Ectodermal cell (in vitro differentiated cells): ENCODE results near the gene HSPA9.

Experiments
- H3K27ac ChIP-seq: 2 replicates; pipeline ENCODE4 v1.7.0; 2013; ENCODE audit warnings: mild to moderate bottlenecking, low read depth, low read length; ENCODE audit not compliant: insufficient read depth, poor library complexity, severe bottlenecking
- H3K27me3 ChIP-seq: 2 replicates; pipeline ENCODE4 v1.7.0; 2013; ENCODE audit warnings: mild to moderate bottlenecking, low read length; ENCODE audit not compliant: insufficient read depth, control insufficient read depth, poor library complexity, severe bottlenecking
- H3K36me3 ChIP-seq: one replicate; pipeline ENCODE4 v1.7.0; 2013; ENCODE audit warnings: low read length; ENCODE audit not compliant: control insufficient read depth, insufficient read depth
- H3K4me1 ChIP-seq: one replicate; pipeline ENCODE4 v1.7.0; 2013; ENCODE audit warnings: low read length; ENCODE audit not compliant: control insufficient read depth, insufficient read depth
- H3K4me3 ChIP-seq: 2 replicates; pipeline ENCODE4 v1.7.0; 2013; ENCODE audit warnings: low read depth, low read length, control low read depth; ENCODE audit not compliant: insufficient read depth
- H3K9me3 ChIP-seq: 2 replicates; pipeline ENCODE4 v1.7.0; 2013; ENCODE audit warnings: mild to moderate bottlenecking, low read length, moderate library complexity; ENCODE audit not compliant: control insufficient read depth
- WGBS, 2 experiments: methylation state at CpG; one replicate each; pipeline ENCODE4 v1.1.7; 2013; ENCODE audit warnings: missing lambda C conversion rate in 2 of 2; 5-methylcytosine and 5-hydroxymethylcytosine counted together

Gene HSPA9

GRCh38 chr5:138595180-138595795 is 20.1 kb upstream of the HSPA9 start:
- Histone ChIP-seq H3K27me3 (no peaks in the 10 kb centered on the region), H3K36me3 (no peaks in the 10 kb centered on the region), H3K4me1 (peaks cover 11% of the 10 kb centered on the region), H3K4me3 (no peak overlapping the region), H3K27ac (no peak overlapping the region), H3K9me3 (no peaks in the 10 kb centered on the region)
- WGBS, 2 experiments: 81 to 83% methylated on average over 4 of the region's 4 CpGs

- no peak overlapping the region for H3K27ac ChIP-seq
- H3K27me3 ChIP-seq: no peaks in the 10 kb centered on the region
- H3K4me3 ChIP-seq: no peak overlapping the region
- H3K4me1 ChIP-seq: peaks cover 11% of the 10 kb centered on the region
- H3K9me3 ChIP-seq: no peaks in the 10 kb centered on the region
- no peaks in the 10 kb centered on the region for H3K36me3 ChIP-seq
- 90 to 93% methylated on average over 4 of the region's 4 CpGs for WGBS, 2 experiments
These were observed 19.3 kb upstream of the HSPA9 start for GRCh38 chr5:138594305-138595058.

GRCh38 chr5:138588013-138588788 is 13.0 kb upstream of the HSPA9 start:
- Histone ChIP-seq H3K4me1 (no peaks in the 10 kb centered on the region), H3K27ac (no peak overlapping the region), H3K36me3 (no peaks in the 10 kb centered on the region), H3K9me3 (no peaks in the 10 kb centered on the region), H3K27me3 (no peaks in the 10 kb centered on the region), H3K4me3 (no peak overlapping the region)
- WGBS, 2 experiments: 92 to 94% methylated on average over 2 of the region's 2 CpGs

- no peaks in the 10 kb centered on the region for H3K9me3 ChIP-seq
- no peaks in the 10 kb centered on the region for H3K27me3 ChIP-seq
- no peak overlapping the region for H3K4me3 ChIP-seq
- H3K4me1 ChIP-seq: no peaks in the 10 kb centered on the region
- H3K36me3 ChIP-seq: no peaks in the 10 kb centered on the region
- no peak overlapping the region for H3K27ac ChIP-seq
These were observed 10.0 kb upstream of the HSPA9 start for GRCh38 chr5:138585157-138585556.

- Histone ChIP-seq H3K27me3 (no peaks in the 10 kb centered on the region), H3K4me3 (no peak overlapping the region), H3K27ac (no peak overlapping the region), H3K36me3 (no peaks in the 10 kb centered on the region), H3K9me3 (no peaks in the 10 kb centered on the region), H3K4me1 (no peaks in the 10 kb centered on the region)
- 90 to 93% methylated on average over 8 of the region's 8 CpGs for WGBS, 2 experiments
These were observed 8.9 kb upstream of the HSPA9 start for GRCh38 chr5:138583984-138584637.

GRCh38 chr5:138582959-138583358 is 7.8 kb upstream of the HSPA9 start:
- Histone ChIP-seq H3K27me3 (no peaks in the 10 kb centered on the region), H3K27ac (no peak overlapping the region), H3K36me3 (no peaks in the 10 kb centered on the region), H3K9me3 (no peaks in the 10 kb centered on the region), H3K4me1 (no peaks in the 10 kb centered on the region), H3K4me3 (no peak overlapping the region)
- WGBS, 2 experiments: 91 to 95% methylated on average over 3 of the region's 3 CpGs

GRCh38 chr5:138580777-138581176 is 5.6 kb upstream of the HSPA9 start:
- Histone ChIP-seq H3K9me3 (no peaks in the 10 kb centered on the region), H3K36me3 (no peaks in the 10 kb centered on the region), H3K27me3 (no peaks in the 10 kb centered on the region), H3K27ac (no peak overlapping the region), H3K4me3 (no peak overlapping the region), H3K4me1 (no peaks in the 10 kb centered on the region)

GRCh38 chr5:138580001-138580400 is 4.8 kb upstream of the HSPA9 start:
- WGBS, 2 experiments: 100% methylated on average over 1 of the region's 2 CpGs; no CpG with 5 or more reads in 1 of the 2 experiments

GRCh38 chr5:138579517-138579863 is 4.3 kb upstream of the HSPA9 start:
- Histone ChIP-seq H3K9me3 (no peaks in the 10 kb centered on the region), H3K4me1 (no peaks in the 10 kb centered on the region), H3K27ac (no peak overlapping the region), H3K27me3 (no peaks in the 10 kb centered on the region), H3K4me3 (no peak overlapping the region), H3K36me3 (no peaks in the 10 kb centered on the region)
- 32 to 41% methylated on average over 1 of the region's 2 CpGs for WGBS, 2 experiments

More at GRCh38 chr5:138580001-138580400, 4.8 kb upstream of the HSPA9 start:
- Histone ChIP-seq H3K27me3 (no peaks in the 10 kb centered on the region), H3K9me3 (no peaks in the 10 kb centered on the region), H3K27ac (no peak overlapping the region), H3K36me3 (no peaks in the 10 kb centered on the region), H3K4me1 (no peaks in the 10 kb centered on the region), H3K4me3 (no peak overlapping the region)

GRCh38 chr5:138577452-138577851 is 2.3 kb upstream of the HSPA9 start:
- 92 to 95% methylated on average over 17 of the region's 17 CpGs for WGBS, 2 experiments
- H3K4me1 ChIP-seq: peaks cover 5% of the 10 kb centered on the region
- no peak overlapping the region for H3K27ac ChIP-seq
- H3K36me3 ChIP-seq: peaks cover 7% of the 10 kb centered on the region
- no peaks in the 10 kb centered on the region for H3K9me3 ChIP-seq
- no peaks in the 10 kb centered on the region for H3K27me3 ChIP-seq
- no peak overlapping the region for H3K4me3 ChIP-seq
